ENCODE data around the gene TBC1D22B. TPM values are rescaled to one million over a fixed set of nuclear protein-coding genes. Genes with fewer than 3 reads are reported as not detected.
A peak's percentile ranks its signal among the peaks of the same experiment; 100 is the strongest.
"Not testable (repeated sequence)": the region's sequence is repeated elsewhere in the genome, so short reads cannot be mapped to it uniquely, and the experiment has no call there.

The TBC1D22B gene
- total and polyA plus RNA-seq, 7 donors: 6.1 to 10.8 (median 7.2) TPM

DNA sequence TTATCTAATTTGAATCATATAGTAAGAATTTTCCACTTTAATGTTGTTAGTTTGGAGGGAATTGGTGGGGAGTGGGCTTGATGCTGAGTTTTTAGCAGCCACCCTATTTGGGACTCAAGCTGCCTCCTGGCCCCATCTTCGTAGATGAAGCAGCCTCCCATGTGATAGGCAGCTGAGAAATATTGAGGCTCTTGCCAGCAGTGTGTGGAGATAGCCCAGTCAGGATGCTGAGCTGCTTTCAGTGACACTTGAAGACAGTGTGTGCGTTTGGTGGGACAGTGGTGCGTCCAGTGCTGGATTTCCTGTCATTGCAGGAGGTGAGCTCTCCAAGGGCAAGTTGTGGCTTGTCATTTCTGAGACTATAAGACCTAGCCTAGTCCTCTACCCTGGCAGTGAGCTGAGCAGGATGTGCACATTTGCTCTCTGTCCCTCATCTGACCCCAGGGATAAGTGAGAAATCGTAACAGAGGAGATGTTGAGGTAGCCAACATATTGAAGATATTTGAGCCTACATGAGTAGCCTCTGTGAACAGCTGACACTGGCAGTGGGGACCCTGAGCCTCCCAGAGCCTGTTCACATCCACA lies 48.4 kb downstream of the TBC1D22B start:
- Histone ChIP-seq H3K4me1 (peaks cover 0 to 19% (median 18%) of the 10 kb centered on the region in 4 donors), H3K27ac (no peak overlapping the region), H3K36me3 (peaks cover 0 to 32% (median 10%) of the 10 kb centered on the region in 4 donors), H3K4me3 (no peak overlapping the region), H3K9me3 (no peaks in the 10 kb centered on the region), H3K27me3 (no peaks in the 10 kb centered on the region)
- TF ChIP-seq EP300 (IDR thresholded peaks at IDR 0.05) (no peak), CTCF (IDR thresholded peaks at IDR 0.05) (no peak), POLR2A (IDR thresholded peaks at IDR 0.05) (no peak), POLR2AphosphoS5 (IDR thresholded peaks at IDR 0.05) (no peak)
- intact Hi-C loops (cut with DNase I): no loop called here
- WGBS, 2 donors: 94 to 98% methylated on average over 4 of the region's 4 CpGs
- DNase-seq: no peak

DNA sequence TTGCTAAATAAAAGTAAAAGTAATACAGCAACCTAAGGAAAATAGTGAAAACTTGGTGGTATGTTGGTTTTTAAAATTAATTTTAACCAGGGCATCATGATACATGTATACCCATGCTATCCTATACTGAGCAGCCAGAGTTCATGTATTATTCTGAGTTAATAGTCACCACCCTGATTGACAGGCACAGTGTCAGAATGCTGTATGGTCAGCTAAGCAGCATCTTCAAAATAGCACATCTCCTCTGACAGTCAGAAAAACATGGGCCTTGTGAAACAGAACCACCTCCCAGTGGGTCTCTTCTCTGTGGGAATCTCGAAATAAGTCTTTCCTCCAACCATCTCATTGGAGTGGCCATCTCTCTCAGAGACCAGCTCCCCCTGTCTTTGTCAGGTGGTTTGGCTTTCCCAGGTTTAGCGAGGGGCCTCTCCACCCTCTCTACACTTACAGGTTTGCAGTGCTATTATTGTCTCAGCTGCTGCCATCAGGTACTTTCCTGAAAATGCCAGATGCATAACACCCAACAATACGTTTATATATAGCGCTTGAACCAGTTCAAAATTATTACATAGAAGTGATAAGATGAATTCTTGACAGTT lies 49.2 kb downstream of the TBC1D22B start:
- Histone ChIP-seq H3K27me3 (no peaks in the 10 kb centered on the region), H3K36me3 (peaks cover 0 to 31% (median 10%) of the 10 kb centered on the region in 4 donors), H3K9me3 (no peaks in the 10 kb centered on the region), H3K27ac (no peak overlapping the region), H3K4me1 (peaks cover 0 to 25% (median 23%) of the 10 kb centered on the region in 4 donors), H3K4me3 (no peak overlapping the region)
- DNase-seq: no peak
- intact Hi-C loops (cut with DNase I): no loop called here
- no peak for TF ChIP-seq POLR2AphosphoS5 (IDR thresholded peaks at IDR 0.05)
- no peak for TF ChIP-seq EP300 (IDR thresholded peaks at IDR 0.05)
- TF ChIP-seq POLR2A (IDR thresholded peaks at IDR 0.05): no peak
- TF ChIP-seq CTCF (IDR thresholded peaks at IDR 0.05): no peak
- 90 to 94% methylated on average over 4 of the region's 4 CpGs for WGBS, 2 donors

DNA sequence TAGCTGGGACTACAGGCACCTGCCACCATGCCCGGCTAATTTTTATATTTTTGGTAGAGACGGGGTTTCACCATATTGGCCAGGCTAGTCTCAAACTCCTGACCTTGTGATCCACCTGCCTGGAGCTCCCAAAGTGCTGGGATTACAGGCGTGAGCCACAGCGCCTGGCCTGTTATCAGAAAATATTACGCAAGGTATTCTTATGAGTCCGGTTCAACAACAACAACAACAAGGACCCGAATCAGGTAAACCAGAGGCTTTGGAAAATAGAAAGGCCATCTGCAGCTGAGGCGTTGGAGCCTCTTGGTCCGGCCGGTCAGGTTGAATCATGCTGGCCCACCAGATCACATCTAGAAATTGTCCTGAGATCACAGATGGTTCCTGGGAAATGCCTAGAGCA lies 49.9 kb downstream of the TBC1D22B start:
- 93% methylated on average over 10 of the region's 10 CpGs for WGBS, 2 donors
- intact Hi-C loops (cut with DNase I): not testable (repeated sequence)

GRCh38 chr6:37308069-37308815 lies 50.7 kb downstream of the TBC1D22B start:
- H3K4me3 ChIP-seq: no peak overlapping the region
- peaks cover 0 to 18% (median 3%) of the 10 kb centered on the region in 4 donors for H3K36me3 ChIP-seq
- 73 to 76% methylated on average over 5 of the region's 5 CpGs for WGBS, 2 donors
- intact Hi-C loops (cut with DNase I): no loop called here
- H3K4me1 ChIP-seq: peaks cover 0 to 37% (median 32%) of the 10 kb centered on the region in 4 donors
- H3K27ac ChIP-seq: peak overlapping the region in 3 of 4 donors; percentile 39 to 66 (median 63)
- no peaks in the 10 kb centered on the region for H3K27me3 ChIP-seq
- H3K9me3 ChIP-seq: no peaks in the 10 kb centered on the region
- DNase-seq: no peak
- TF ChIP-seq EP300 (IDR thresholded peaks at IDR 0.05) (no peak), POLR2AphosphoS5 (IDR thresholded peaks at IDR 0.05) (peak in 1 of 4 donors; percentile 35)

More for the DNA sequence above, 49.9 kb downstream of the TBC1D22B start:
- Histone ChIP-seq H3K4me1 (peaks cover 0 to 33% (median 31%) of the 10 kb centered on the region in 4 donors), H3K36me3 (peaks cover 0 to 23% (median 10%) of the 10 kb centered on the region in 4 donors), H3K27ac (peak overlapping the region in 1 of 4 donors; percentile 66)
- not testable (repeated sequence) for H3K9me3 ChIP-seq, H3K4me3 ChIP-seq, H3K27me3 ChIP-seq, DNase-seq

GRCh38 chr6:37309046-37309445 lies 51.5 kb downstream of the TBC1D22B start:
- WGBS, 2 donors: 94 to 100% methylated on average over 1 of the region's 1 CpG
- peaks cover 0 to 18% (median 3%) of the 10 kb centered on the region in 4 donors for H3K36me3 ChIP-seq
- TF ChIP-seq POLR2AphosphoS5 (IDR thresholded peaks at IDR 0.05): no peak
- no peak for TF ChIP-seq POLR2A (IDR thresholded peaks at IDR 0.05)
- TF ChIP-seq EP300 (IDR thresholded peaks at IDR 0.05): no peak
- H3K27me3 ChIP-seq: no peaks in the 10 kb centered on the region
- DNase-seq: no peak
- no peak overlapping the region for H3K4me3 ChIP-seq
- peak overlapping the region in 2 of 4 donors; percentile 39 to 66 for H3K27ac ChIP-seq
- intact Hi-C loops (cut with DNase I): no loop called here
- H3K4me1 ChIP-seq: peaks cover 0 to 37% (median 32%) of the 10 kb centered on the region in 4 donors
- H3K9me3 ChIP-seq: no peaks in the 10 kb centered on the region

- peaks cover 0 to 37% (median 32%) of the 10 kb centered on the region in 4 donors for H3K4me1 ChIP-seq
- WGBS, 2 donors: 64 to 67% methylated on average over 3 of the region's 3 CpGs
- no peak overlapping the region for H3K4me3 ChIP-seq
- H3K36me3 ChIP-seq: peaks cover 0 to 22% (median 5%) of the 10 kb centered on the region in 4 donors
- H3K27me3 ChIP-seq: no peaks in the 10 kb centered on the region
- no peaks in the 10 kb centered on the region for H3K9me3 ChIP-seq
- TF ChIP-seq POLR2A (IDR thresholded peaks at IDR 0.05) (no peak), EP300 (IDR thresholded peaks at IDR 0.05) (no peak), POLR2AphosphoS5 (IDR thresholded peaks at IDR 0.05) (no peak), CTCF (IDR thresholded peaks at IDR 0.05) (no peak)
- H3K27ac ChIP-seq: no peak overlapping the region
- DNase-seq: no peak
- intact Hi-C loops (cut with DNase I): no loop called here
Measured at GRCh38 chr6:37309692-37310091, 52.1 kb downstream of the TBC1D22B start.
